GM21390 (cell line): ENCODE results near the gene PLCXD1.
A peak's percentile ranks its signal among the peaks of the same experiment; 100 is the strongest.
"Not testable (repeated sequence)": the region's sequence is repeated elsewhere in the genome, so short reads cannot be mapped to it uniquely, and the experiment has no call there.

Source experiments
- ATAC-seq: cut with Tn5 transposase; IDR thresholded peaks from one replicate; pipeline ENCODE4 v1.9.1; 2021; ENCODE audit not compliant: unreplicated experiment

PLCXD1 gene

DNA sequence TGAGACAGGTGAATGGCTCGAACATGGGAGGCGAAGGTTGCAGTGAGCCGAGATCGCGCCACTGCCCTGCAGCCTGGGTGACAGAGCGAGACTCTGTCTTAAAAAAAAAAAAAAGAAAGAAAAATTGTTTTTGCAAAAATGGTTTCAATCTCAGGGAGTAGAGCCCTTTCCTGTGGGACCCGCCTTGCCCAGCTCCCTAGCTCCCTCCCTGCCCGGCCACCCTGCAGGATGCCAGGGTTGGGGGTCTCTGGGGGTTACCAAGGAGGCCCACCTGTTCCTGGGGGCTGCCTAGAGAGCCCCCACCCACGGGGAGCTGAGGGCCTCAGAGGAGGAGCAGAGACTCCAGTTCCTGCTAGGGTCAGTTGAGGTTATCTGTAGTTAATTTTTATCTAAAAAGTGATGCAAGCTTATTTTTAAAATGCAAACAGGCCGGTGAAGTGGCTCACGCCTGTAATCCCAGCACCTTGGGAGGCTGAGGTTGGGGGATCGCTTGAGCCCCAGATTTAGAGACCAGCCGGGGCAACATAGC, 18.7 kb upstream of the PLCXD1 start:
- ATAC-seq, result no peak

DNA sequence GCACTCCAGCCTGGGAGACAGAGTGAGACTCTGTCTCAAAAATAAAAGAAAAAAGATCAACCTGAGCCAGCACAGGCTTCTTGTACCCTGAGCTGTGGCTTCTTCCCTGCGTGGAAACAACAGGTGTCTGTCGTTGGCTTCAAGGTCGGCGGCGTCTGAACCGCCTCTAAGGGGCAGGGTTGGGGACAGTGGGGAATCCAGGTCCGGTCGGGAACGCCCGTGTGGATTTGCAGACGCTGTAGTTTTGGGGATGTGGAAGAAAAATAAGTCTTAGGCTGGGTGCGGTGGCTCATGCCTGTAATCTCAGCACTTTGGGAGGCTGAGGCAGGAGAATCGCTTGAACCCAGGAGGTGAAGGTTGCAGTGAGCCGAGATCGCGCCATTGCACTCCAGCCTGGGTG, 17.2 kb upstream of the PLCXD1 start:
- ATAC-seq, result not testable (repeated sequence)

DNA sequence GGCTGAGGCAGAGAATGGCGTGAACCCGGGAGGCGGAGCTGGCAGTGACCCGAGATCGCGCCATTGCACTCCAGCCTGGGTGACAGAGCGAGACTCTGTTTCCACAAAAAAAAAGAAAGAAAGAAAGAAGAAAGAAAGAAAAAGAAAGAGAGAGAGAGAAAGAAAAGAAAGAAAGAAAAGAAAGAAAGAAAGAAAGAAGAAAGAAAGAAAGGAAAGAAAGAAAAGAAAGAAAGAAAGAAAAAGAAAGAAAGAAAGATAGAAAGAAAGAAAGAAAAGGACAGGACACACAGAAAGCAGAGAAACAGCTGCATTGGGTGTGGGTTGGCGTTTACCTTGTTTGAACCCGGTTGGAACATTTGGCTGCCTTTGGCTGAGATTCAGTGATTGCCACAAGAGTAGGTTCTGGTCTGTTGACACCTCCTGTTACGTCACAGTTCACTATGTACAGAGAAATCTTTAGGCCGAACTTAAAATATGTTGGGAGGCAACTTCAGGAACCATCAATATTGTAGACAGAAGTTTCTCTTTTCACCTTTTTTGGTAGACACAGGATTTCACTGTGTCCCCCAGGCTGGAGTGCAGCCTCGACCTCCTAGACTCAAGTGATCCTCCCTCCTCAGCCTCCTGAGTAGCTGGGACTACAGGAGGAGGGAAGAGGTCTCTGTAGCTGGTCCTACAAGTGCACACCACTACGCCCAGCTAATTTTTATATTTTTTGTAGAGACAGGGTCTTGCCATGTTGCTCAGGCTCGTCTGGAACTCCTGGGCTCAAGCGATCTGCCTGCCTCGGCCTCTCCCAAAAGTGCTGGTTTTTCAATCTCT, 16.3 kb upstream of the PLCXD1 start:
- ATAC-seq, result no peak

DNA sequence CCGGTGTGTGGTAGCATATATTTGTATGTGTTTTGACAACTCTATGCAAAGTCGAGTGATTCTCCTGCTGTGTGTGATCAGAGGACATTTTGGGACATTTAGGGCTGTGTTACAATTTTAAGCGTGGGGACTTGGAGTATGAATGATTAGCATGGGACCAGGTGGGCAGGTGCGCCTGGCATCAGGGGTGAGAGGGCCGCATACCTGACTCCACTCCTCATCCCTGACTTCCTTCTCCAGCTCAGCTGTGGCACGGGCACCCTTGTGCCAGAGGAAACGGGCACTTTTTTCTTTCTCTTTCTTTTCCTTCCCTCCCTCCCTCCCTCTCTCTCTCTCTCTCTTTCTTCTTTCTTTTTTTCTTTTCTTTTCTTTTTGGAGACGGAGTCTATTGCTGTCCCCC, 15.7 kb upstream of the PLCXD1 start:
- ATAC-seq, result no peak

DNA sequence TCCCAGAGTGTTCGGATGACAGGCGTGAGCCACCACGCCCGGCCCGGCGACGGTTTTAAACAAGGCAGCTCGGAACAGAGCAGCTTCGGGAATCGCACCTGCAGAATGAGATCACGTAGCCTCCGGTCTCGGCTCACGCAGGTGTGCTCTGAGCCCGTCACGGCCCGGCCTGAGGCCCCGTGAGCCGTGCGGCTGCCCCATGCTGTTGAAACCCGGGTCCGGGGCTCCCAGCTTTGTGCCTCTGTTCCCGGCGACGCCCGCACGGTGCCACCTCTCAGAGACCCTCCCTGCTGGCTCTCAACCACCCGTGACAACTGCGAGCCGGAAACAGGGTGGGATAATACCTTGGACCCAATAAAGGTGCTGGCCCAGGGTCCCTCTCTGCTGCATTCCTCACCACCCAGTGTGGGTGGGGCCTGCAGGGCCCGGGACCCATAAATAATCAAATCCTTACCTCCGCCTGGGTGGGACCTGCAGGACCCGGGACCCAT, 13.4 kb upstream of the PLCXD1 start:
- no peak for ATAC-seq

DNA sequence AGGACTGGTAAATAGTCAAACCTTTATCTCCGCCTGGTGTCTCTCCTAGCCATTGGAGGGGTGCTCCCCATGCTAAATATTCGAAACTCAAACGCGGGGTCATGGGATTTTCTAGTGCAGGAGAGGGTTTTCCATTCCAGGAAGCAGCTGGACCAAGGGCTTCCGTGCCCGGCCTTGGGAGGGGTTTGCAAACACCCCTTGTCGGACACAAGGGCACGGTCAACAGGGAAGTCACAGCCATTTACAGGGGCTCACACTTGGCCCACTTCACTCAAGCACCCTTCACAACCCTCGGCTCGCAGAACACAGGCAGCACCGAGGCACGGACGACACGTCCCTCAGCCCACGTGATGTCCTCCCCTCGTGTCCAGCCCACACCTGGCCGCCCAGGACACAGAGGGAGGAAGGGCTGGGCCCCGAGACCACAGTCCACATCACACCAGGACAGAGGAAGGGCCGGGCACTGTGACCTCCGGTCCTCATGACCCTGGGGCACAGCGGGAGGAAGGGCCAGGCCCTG, 10.3 kb upstream of the PLCXD1 start:
- ATAC-seq, result no peak

DNA sequence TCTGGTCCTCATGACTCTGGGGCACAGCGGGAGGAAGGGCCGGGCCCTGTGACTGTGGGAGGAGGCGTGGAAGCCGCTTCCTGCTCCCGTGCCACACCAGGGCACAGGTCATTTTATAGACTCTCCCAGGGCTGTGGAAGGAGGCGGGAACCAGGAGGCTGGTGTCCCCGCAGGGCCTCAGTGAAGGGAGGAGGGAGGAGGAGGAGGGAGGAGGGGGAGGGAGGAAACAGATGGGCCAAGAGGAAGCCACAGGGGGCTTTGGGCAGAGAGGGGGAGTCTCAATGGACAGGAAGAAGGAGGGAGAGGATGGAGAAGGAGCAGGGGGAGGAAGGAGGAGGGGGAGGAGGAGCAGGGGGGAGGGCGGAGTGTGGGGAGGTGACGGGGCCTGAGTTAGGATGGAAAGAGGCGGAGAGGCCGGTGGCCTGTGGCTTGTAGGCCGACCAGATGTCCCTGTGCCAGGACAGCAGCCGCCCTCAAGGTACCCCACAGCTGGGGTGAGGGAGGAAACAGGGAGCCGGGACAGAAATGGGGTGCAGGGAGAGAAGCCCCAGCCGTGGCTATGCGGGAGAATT, 6.2 kb upstream of the PLCXD1 start:
- no peak for ATAC-seq

DNA sequence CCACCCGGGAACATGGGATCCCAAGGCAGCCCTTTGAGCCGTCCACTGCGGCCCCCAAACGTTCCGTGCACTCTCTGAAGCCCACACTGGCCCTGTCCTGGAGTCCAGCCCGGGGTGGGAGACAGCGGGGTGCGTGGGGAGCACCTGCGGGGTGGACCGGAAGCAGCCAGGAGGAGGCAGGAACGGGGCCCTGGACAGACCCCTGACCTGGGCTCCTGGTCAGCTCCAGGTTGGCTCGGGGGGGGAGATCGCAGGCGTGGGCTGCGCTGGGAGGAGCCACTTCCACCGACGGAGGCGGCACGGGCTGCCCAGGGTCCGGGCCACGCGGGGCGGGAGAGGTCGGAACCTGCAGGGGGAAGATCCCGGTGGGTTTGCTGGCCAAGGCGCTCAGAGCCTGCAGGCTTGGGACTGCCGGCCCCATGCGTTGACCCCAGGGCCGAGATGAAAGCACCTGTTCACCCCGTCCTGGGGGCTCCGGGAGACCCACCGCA, 5.7 kb upstream of the PLCXD1 start:
- no peak for ATAC-seq

DNA sequence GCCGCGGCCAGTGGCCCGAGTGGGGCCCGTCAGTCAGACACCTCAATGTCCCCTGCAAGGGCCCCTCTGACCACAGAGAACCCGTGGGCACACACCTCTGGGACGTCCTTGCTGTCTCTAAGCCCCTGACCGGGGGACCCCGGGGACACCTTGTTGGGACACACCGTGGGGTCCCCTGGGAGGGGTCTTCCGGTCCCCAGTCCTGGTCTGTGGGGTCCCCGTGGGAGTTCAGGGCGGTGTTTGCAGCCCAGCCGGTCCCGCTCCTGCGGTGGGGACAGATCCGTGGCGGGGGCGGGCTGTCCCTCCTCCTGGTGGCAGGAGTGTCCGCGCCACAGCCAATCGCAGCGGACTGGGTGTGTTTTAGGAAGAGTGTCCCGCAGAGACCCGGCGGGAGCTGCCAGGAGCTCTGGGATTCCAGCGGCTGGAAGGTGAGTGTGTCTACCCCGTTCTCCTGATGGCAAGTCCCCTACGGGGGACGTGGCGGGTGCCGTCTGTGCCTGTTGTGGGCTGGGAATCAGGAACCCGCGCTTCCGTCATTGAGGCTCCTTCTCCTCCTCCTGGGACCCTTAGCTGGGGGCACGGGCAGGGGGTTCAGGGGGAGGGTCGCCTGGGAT, 5.1 kb upstream of the PLCXD1 start:
- ATAC-seq, result no peak

DNA sequence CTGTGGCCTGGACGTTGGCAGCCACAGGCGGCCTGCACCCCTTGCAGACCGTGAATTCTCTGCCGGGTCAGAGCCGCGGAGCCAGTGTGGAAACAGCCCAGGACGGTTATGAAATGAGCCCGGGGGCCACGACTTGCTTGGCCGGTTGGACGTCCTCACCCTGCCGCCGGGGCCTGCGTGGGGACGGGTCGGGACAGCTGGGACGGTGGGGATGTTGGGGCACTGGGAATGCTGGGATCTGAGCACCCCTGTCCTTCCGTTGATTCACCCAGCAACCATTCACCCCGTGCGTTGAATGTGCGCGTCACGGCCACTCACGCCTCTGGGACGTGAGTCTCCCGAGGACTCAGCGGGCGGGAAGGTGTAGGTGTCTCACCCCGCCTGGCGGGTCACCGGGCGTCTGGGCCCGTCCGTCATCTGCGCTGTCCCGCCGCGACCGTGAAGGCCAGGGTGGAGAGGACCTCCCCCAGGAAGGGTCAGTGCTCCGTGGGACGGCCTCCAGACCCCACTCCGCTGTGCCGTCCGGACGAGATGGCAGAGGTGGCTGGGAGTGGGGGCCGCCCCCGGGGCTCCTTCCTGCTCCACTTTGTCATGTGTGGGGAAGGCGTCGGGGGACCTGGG, 4.5 kb upstream of the PLCXD1 start:
- ATAC-seq, result no peak

DNA sequence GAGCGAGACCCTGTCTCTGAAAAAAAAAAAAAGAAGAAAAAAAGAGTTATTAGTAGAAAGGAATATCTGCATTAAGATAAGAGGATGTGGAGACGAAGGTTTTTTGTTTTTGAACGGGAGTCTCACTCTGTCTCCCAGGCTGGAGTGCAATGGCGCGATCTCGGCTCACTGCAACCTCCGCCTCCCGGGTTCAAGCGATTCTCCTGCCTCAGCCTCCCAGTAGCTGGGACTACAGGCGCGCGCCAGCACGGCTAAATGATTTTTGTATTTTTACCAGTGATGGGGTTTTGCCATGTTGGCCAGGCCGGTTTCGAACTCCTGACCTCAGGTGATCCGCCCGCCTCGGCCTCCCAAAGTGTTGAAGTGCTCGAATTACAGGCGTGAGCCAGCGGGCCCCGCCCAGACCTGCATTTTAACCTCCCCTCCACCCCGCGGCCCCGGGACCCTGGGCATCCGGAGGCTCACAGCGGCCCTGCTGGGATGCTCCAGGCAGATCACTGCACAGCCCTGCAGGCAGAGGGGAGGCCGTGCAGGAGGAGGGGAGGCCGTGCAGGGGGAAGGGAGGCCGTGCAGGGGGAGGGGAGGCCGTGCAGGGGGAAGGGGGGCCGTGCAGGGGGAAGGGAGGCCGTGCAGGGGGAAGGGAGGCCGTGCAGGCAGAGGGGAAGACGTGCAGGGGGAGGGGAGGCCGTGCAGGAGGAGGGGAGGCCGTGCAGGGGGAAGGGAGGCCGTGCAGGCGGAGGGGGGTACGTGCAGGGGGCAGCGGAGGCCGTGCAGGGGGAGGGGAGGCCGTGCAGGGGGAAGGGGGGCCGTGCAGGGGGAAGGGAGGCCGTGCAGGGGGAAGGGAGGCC, 1.2 kb upstream of the PLCXD1 start:
- ATAC-seq, result not testable (repeated sequence)

DNA sequence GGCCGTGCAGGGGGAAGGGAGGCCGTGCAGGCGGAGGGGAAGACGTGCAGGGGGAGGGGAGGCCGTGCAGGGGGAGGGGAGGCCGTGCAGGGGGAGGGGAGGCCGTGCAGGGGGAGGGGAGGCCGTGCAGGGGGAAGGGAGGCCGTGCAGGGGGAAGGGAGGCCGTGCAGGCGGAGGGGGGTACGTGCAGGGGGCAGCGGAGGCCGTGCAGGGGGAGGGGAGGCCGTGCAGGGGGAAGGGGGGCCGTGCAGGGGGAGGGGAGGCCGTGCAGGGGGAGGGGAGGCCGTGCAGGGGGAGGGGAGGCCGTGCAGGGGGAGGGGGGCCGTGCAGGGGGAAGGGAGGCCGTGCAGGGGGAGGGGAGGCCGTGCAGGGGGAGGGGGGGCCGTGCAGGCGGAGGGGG, 459 bp upstream of the PLCXD1 start:
- ATAC-seq, result not testable (repeated sequence)

DNA sequence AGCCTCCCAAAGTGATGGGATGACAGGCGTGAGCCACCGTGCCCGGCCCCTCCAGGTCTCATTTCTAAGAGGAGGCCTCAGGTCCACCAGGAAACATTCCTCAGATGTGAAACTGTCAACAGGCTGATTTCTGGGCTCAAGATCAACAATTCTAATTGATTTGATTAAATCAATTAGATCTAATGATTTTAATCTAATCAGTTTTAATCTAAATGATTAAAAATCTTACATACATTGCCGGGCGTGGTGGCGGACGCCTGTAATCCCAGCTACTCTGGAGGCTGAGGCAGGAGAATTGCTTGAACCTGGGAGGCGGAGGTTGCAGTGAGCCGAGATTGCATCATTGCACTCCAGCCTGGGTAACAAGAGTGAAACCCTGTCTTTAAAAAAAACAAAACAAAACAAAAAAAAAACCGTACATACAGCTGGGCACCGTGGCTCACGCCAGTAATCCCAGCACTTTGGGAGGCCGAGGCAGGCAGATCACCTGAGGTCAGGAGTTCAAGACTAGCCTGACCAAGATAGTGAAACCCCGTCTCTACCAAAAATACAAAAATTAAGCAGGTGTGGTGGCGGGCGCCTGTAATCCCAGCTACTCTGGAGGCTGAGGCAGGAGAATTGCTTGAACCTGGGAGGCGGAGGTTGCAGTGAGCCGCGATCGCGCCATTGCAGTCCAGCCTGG, 960 bp downstream of the PLCXD1 start:
- not testable (repeated sequence) for ATAC-seq

DNA sequence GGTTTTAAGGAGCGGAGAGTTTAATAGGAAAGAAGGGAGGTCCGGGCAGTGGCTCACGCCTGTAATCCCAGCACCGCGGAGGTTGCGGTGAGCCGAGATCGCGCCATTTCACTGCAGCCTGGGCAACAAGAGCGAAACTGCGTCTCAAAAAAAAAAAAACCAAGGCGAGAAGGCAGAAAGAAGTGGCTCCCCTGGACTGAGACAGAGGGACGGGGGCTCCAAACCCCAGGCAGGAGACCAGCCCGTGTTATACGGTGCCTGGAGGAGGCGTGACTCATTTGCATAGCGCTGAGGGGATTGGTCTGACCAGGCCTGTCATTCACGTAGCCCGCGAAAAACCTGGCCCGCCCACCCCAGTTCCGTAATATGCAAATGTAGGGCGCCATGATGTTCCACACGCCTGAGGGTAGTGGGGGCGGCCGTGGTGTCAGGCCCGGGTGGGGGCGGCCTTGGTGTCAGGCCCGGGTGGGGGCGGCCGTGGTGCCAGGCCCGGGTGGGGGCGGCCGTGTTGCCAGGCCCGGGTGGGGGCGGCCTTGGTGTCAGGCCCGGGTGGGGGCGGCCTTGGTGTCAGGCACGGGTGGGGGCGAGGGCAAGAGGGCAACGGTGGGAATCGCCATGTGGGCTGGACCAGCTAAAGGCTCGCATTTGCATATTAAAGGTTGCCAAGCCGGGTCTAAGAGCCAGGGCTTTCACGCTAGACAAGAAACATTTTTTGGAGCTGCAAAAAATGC, 2.1 kb downstream of the PLCXD1 start:
- ATAC-seq, result peak; percentile 97

DNA sequence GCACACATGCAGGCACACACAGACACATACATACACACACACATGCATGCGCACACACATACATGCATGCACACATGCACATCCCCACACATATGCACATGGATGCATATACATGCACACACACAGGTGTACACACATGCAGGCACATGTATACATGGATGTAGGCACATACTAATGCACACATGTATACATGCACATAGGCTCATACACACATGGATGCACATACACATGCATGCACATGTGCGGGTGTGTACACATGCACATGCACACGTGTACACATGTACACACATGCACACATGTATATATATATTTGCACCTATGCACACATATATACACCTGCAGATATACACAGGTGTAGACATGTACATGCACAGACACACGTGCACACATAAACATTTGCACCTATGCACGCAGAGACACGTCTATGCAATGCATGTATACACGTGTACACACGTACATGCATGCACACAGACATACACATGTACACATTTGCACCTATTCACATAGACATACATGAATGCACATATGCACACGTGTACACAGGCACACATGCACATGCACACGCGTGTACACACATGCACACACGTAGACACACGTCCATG, 4.0 kb downstream of the PLCXD1 start:
- ATAC-seq, result no peak

DNA sequence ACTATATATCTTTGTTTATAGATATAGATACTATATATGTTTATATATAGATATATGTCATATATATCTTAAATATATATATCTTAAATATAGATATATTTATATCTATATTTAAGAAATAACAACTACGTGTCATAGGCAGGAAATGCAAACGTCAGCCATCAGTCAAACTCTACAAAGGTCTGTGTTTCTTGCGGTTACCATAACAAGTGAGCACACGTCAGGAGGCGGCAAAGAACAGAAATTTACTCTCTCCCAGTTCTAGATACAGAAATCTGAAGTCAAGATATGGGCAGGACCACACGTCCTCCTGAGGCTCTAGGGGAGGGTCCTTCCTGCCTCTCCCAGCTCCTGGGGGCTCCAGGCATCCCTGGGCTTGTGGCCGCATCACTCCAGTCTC, 6.5 kb downstream of the PLCXD1 start:
- no peak for ATAC-seq

DNA sequence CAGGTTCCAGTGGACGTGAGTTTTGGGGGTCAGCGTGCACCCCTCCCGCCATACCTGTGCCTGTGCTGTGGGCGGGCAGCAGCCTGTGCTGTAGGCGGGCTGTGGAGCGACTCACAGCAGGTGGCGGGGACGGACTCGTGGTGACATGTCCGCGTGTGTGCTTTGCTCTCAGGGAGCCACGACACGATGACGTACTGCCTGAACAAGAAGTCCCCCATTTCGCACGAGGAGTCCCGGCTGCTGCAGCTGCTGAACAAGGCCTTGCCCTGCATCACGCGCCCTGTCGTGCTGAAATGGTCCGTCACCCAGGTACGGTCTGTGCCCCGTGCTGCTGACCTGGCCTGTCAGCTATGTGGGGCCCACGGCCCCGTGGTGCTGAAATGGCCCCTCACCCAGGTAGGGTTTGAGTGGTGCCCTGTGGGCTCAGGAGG, 7.4 kb downstream of the PLCXD1 start:
- ATAC-seq, result no peak

DNA sequence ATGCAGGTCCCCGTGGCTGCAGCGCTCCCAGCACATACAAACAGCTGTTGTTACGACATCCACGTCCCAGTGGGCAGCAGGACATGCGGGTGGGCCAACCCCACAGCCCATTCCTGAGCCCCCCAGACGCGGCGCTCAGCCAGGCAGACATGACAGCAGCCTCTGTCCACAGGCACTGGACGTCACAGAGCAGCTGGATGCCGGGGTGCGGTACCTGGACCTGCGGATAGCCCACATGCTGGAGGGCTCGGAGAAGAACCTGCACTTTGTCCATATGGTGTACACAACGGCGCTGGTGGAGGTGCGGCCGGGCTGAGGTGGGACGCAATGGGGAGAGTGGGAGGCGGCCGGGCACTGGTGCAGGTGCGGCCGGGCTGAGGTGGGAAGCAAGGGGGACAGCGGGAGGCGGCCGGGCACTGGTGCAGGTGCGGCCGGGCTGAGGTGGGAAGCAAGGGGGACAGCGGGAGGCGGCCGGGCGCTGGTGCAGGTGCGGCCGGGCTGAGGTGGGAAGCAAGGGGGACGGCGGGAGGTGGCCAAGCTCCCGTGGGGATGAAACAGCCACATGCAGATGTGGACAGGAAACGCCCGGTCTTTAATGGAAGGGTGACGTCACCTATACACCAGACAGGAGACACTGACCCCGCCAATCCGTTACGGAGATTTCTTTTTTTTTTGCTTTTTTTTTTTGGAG, 9.4 kb downstream of the PLCXD1 start:
- no peak for ATAC-seq
